ENCODE data around the gene PROCA1.

The PROCA1 gene

GRCh38 chr17:28705728-28706334 is 5.9 kb downstream of the PROCA1 start:
- DNase-seq: no peak

GRCh38 chr17:28705074-28705659 is 6.5 kb downstream of the PROCA1 start:
- no peak for DNase-seq

GRCh38 chr17:28704219-28704858 is 7.3 kb downstream of the PROCA1 start:
- no peak for DNase-seq

- DNase-seq: no peak
Observed at GRCh38 chr17:28703552-28704218, 8.0 kb downstream of the PROCA1 start.

- DNase-seq: no peak
Observed at GRCh38 chr17:28702752-28703150, 8.9 kb downstream of the PROCA1 start.

- peak; percentile 70 for DNase-seq
Observed at GRCh38 chr17:28702026-28702751, 9.5 kb downstream of the PROCA1 start.

- no peak for DNase-seq
Observed at GRCh38 chr17:28700830-28701492, 10.7 kb downstream of the PROCA1 start.

GRCh38 chr17:28700278-28700677 is 11.4 kb downstream of the PROCA1 start:
- no peak for DNase-seq

- no peak for DNase-seq
Observed at GRCh38 chr17:28698253-28698941, 13.3 kb downstream of the PROCA1 start.

GRCh38 chr17:28693869-28694268 is 17.8 kb downstream of the PROCA1 start:
- no peak for DNase-seq

- DNase-seq: no peak
Observed at GRCh38 chr17:28689011-28689410, 22.7 kb downstream of the PROCA1 start.

GRCh38 chr17:28688481-28688880 is 23.2 kb downstream of the PROCA1 start:
- no peak for DNase-seq

- no peak for DNase-seq
Observed at GRCh38 chr17:28686296-28686695, 25.4 kb downstream of the PROCA1 start.

- no peak for DNase-seq
Observed at GRCh38 chr17:28685366-28685765, 26.3 kb downstream of the PROCA1 start.

- DNase-seq: peak; percentile 93
Observed at GRCh38 chr17:28684963-28685362, 26.7 kb downstream of the PROCA1 start.

- no peak for DNase-seq
Observed at GRCh38 chr17:28682655-28683054, 29.0 kb downstream of the PROCA1 start.

- peak; percentile 20 for DNase-seq
Observed at GRCh38 chr17:28675980-28676379, 35.7 kb downstream of the PROCA1 start.

GRCh38 chr17:28675490-28675889 is 36.2 kb downstream of the PROCA1 start:
- DNase-seq: no peak

- DNase-seq: no peak
Observed at GRCh38 chr17:28669918-28670317, 41.8 kb downstream of the PROCA1 start.

- no peak for DNase-seq
Observed at GRCh38 chr17:28667870-28668269, 43.8 kb downstream of the PROCA1 start.

GRCh38 chr17:28665994-28666393 is 45.7 kb downstream of the PROCA1 start:
- no peak for DNase-seq

- DNase-seq: no peak
Observed at GRCh38 chr17:28663723-28664122, 48.0 kb downstream of the PROCA1 start.

Measured in DMS79 (cell line).